Measurements from ENCODE around the gene SRGAP1.
"Not testable (repeated sequence)": the region's sequence is repeated elsewhere in the genome, so short reads cannot be mapped to it uniquely, and the experiment has no call there.

SRGAP1 gene

GRCh38 chr12:64007853-64008252 is 163.4 kb downstream of the SRGAP1 start:
- DNase-seq (ENCODE audit: low read depth) = no peak

- DNase-seq (ENCODE audit: low read depth) = no peak
Observed at GRCh38 chr12:64008596-64008995, 164.1 kb downstream of the SRGAP1 start.

- no peak for DNase-seq (ENCODE audit: low read depth)
Observed at GRCh38 chr12:64009321-64010068, 165.0 kb downstream of the SRGAP1 start.

GRCh38 chr12:64010069-64010686 is 165.7 kb downstream of the SRGAP1 start:
- no peak for DNase-seq (ENCODE audit: low read depth)

GRCh38 chr12:64016521-64016920 is 172.0 kb downstream of the SRGAP1 start:
- no peak for DNase-seq (ENCODE audit: low read depth)

GRCh38 chr12:64018116-64018515 is 173.6 kb downstream of the SRGAP1 start:
- DNase-seq (ENCODE audit: low read depth) = not testable (repeated sequence)

- no peak for DNase-seq (ENCODE audit: low read depth)
Observed at GRCh38 chr12:64018524-64018923, 174.0 kb downstream of the SRGAP1 start.

GRCh38 chr12:64019101-64019500 is 174.6 kb downstream of the SRGAP1 start:
- no peak for DNase-seq (ENCODE audit: low read depth)

- no peak for DNase-seq (ENCODE audit: low read depth)
Observed at GRCh38 chr12:64019654-64020053, 175.2 kb downstream of the SRGAP1 start.

GRCh38 chr12:64025174-64025958 is 180.9 kb downstream of the SRGAP1 start:
- no peak for DNase-seq (ENCODE audit: low read depth)

- DNase-seq (ENCODE audit: low read depth) = no peak
Observed at GRCh38 chr12:64027311-64027710, 182.8 kb downstream of the SRGAP1 start.

GRCh38 chr12:64028541-64028940 is 184.0 kb downstream of the SRGAP1 start:
- DNase-seq (ENCODE audit: low read depth) = no peak

- DNase-seq (ENCODE audit: low read depth) = no peak
Observed at GRCh38 chr12:64029013-64029857, 184.7 kb downstream of the SRGAP1 start.

- no peak for DNase-seq (ENCODE audit: low read depth)
Observed at GRCh38 chr12:64030155-64030554, 185.7 kb downstream of the SRGAP1 start.

GRCh38 chr12:64034056-64034455 is 189.6 kb downstream of the SRGAP1 start:
- DNase-seq (ENCODE audit: low read depth) = not testable (repeated sequence)

GRCh38 chr12:64034901-64035576 is 190.5 kb downstream of the SRGAP1 start:
- DNase-seq (ENCODE audit: low read depth) = no peak

GRCh38 chr12:64036414-64036813 is 191.9 kb downstream of the SRGAP1 start:
- DNase-seq (ENCODE audit: low read depth) = no peak

- no peak for DNase-seq (ENCODE audit: low read depth)
Observed at GRCh38 chr12:64039281-64039871, 194.9 kb downstream of the SRGAP1 start.

- no peak for DNase-seq (ENCODE audit: low read depth)
Observed at GRCh38 chr12:64042911-64043310, 198.4 kb downstream of the SRGAP1 start.

- no peak for DNase-seq (ENCODE audit: low read depth)
Observed at GRCh38 chr12:64044191-64044590, 199.7 kb downstream of the SRGAP1 start.

GRCh38 chr12:64051057-64051456 is 206.6 kb downstream of the SRGAP1 start:
- DNase-seq (ENCODE audit: low read depth) = no peak
